GM19043 (cell line): ENCODE measurements around the gene CP.
"Not testable (repeated sequence)": the region's sequence is repeated elsewhere in the genome, so short reads cannot be mapped to it uniquely, and the experiment has no call there.

Source experiments
- ATAC-seq: cut with Tn5 transposase; IDR thresholded peaks from one replicate; pipeline ENCODE4 v1.9.1; 2021; ENCODE audit warnings: low read depth; ENCODE audit not compliant: unreplicated experiment

The CP gene

DNA sequence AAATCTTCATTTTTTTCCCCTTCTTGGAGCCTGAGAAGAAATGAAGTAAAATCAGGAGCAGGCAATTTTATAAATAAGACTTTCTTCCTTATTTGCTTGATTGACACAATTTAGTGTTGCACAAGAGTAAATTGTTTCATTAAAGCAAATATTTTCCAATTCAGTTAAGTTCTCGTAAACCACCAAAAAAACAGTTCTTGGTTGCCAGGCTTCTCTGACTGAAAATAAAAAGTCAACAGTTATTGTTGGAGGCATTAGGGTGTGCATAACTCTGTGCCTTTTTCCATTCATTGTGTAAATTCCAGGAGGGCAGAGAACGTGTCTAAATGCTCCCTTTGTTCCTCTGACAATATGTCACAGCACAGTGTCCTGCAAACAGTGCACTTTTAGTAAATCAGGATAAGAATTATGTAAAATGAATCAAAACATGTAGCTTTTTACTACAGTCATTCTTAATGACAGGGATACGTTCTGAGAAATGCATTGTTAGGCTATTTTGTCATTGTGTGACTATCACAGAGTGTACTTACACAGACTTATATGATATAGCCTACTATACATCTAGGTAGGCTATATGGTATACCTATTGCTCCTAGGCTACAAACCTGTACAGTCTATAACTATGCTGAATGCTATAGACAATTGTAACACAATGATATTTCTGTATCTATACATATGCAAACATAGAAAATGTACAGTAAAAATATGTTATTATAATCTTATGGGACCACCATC, at the start of gene CP:
CP (minus strand) TSS at position 47 of the 735 bp plus-strand sequence; CDS start at position 10, 37 bp downstream.
- no peak for ATAC-seq

DNA sequence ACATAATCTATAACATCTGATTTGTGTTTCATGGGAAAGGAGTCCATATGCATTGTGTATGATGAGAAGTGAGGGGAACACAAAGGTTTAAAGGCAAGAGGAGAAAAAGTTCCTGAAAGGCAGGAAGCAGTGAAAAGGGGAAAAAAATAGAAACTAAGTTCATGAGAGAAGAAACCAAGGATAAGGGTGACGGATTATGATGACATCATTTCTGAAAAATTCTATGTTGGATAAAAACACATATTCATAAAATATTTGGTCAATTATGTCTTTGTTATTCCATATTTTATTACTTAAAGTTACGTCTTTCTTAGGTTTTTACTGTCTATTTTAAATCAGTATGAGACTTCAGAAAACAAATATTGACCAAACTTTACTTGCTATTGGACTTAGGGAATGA, 48.6 kb upstream of the CP start:
- ATAC-seq: no peak

DNA sequence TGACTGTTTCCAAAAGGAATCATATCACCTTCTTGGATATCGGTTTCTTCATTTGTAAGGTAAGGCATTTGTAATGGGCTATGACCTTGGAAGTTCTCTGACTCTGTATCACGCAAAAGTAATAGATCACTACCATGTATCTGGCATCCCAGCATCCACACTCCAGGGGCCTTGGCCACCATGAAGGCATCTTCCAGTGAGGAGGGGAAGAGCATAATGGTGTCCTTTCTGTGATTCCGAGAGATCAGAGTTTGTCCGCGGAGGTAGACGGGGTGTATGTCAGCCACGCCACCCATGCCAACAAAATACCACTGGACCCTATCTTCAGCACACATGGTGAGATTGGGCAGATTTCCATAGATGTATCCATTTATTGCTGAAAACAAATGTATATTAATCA, 48.1 kb upstream of the CP start:
- no peak for ATAC-seq

DNA sequence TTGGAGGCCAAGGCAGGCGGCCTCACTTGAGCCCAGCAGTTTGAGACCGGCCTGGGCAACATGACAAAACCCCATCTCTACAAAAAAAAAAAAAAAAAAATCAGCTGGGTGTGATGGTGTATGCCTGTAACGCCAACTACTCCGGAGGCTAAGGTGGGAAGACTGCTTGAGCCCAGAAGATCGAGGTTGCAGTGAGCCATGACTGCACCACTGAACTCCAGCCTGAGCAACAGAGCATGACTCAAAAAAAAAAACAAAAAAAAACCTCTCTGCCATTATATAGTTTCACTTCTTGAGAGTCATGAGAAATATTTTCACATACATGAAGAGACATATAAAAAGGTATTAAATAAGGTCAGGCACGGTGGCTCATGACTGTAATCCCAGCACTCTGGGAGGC, 45.9 kb upstream of the CP start:
- ATAC-seq: no peak

DNA sequence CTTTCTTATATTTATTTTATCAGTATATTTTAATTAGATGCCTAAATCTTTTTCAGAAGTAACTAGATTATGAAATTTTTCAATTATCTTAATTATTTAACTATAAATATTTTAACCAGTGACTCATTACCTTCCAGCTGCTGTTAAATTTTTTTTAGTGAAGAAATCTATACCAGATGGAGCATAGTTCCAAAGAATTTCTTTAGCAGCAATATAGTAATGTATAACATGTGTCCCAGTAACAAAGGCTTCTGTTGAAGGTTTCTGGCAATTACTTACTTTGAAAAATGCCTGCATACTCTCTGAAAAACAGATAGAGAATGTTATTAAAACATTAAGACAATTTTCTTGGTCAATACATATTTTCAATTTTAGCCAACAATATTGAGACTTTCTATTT, 45.1 kb upstream of the CP start:
- no peak for ATAC-seq

DNA sequence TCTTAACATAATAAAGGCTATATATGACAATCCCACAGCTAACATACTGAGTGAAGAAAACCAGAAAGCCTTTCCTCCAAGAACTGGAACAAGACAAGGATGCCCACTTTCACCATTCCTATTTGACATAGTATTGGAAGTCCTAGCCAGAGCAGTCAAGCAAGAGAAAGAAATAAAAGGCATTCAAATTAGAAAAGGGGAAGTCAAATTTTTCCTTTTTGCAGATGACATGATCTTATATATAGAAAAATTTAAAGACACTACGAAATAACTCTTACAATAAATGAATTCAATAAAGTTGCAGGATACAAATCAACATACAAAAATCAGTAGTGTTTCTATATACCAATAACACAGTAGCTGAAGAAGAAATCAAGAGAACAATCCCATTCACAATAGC, 42.2 kb upstream of the CP start:
- ATAC-seq: no peak

DNA sequence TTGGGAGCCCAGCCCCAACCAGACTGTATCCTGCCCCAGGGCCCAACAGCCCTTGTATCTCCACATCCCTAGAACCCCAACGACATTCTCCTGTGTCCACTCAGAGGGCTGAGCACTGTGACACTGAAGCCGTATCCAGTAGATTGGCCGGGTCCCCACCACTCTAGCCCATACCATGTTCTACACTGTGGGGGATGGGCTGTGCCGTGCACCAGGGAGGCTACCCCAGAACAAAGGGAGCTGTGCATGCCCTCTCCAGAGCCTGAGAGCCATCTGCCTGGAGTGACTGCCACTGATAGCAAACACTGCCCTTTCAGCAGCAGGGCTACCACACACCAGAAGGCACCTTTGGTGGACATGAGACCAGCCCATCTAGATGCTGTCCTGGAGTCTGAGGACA, 37.1 kb upstream of the CP start:
- ATAC-seq: no peak

DNA sequence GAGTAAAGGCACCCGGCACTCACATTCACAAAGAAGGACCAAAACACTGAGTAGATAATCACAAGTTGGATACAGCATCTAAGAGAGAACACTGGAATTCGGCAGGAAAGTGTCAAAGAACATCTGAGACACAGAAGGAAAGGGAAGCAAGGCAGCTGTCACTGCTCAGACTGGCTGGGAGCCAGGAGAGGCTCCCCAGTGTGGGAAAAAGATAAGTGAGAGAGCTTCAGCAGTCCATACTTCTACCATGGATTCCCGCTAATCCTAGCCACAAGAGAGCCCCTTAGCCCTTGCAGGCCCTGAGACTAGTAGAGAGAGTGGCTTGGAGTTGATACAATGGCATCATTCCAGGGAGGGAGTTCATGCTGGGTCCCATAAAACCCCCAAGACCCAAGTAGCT, 36.7 kb upstream of the CP start:
- no peak for ATAC-seq

DNA sequence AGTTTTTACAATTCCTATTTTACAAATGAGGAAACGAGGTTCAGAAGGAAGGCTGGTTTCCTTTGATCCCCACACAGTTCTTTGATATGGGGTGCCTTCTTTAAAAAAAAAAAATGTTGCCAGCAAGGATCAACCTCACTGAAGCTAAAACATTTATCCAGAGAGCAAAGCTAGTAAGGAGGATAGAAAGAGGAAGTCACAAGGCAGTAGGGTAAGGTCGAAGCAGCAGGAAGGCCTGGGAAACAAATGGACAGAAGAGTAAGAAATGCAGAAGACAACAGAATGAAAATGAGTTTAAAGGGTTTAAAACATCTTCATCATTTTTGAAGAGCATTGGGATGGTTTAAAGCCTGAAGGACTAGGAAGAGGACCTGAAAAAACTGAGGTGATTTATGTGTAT, 30.6 kb upstream of the CP start:
- no peak for ATAC-seq

DNA sequence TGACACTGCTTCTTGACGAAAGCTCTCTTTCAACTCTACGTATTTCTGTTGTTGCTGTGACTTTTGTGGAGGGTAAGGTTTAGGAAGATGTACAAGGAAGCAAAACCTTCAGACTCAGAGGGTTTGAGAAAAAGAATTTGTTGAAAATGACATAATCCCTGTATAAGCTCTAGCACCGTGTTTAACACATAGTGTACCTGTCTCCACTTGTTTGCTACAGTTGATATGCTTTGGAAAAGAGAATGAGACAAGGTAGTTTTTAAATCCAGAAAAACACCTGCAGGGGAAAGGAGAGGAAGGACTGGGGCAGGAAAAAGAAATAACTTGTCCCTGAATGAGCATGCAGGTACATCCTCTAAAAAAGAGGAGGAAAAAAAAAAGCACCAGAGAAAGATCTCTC, 29.6 kb upstream of the CP start:
- ATAC-seq: no peak

DNA sequence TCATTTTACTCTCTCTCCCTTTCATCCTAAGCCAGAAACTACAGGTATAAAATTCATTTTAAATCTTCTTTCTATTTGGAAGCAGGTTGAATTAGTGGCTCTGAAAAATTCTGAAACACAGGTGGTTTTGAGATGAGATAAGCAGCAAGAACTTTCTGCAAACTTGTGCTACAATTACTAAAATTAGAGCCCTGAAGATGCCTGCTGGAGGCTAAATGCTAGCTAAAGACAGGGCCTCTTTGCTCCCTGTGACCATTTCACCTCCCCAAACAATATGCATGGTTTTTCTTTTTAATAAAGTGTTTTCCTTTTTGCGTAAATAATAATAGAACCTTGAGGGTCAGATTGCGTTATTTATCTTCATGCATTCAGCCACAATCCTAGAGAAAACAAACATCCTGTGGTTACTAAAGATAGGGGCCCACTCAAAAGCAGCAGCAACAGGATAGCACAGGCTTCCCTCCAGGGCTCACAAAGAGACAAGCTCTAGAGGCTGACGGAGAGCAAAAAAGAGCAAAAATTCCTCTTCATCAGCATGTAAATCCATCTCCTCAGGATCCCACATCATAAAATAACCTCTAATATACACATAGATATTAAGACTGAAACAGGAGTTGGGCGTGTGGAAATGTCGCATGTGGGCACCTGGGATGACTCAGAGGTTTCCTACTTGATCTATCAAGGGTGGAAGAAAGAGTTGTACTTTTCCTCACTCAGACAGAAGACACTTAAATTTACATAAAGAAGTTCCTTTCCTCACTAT, 26.5 kb upstream of the CP start:
- peak; percentile 39 for ATAC-seq

DNA sequence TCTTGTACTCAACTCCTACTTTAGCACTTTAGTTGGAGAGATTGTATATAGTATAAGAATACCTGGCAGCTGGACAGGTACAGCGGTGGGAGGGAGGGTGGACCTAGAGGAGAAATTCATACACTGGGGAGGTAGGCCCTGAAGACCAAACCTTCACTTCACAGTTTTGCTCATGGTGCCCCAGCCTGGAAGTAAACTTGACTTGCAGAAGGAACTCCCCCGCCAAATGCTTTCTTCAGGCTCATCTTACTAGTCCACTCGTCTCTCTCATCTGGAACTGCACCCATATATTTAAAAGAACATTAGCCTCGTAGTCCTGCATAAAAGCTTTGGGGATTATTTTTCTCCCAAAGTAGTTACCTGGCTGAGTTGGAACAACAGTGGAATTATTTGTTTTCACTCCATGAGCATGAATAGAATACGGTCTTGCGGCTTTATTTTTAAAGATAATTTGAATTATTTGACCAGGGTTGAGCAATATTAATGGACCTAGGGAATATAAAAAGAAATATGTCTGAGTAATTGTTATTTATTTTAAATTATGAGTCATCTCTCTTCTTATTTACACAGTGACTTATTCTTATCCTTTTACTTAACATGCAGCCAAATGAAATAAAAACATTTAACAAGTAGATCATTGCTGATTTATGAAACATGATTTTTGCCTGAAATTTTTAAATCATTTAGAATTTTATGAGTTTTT, 25.5 kb upstream of the CP start:
- no peak for ATAC-seq

DNA sequence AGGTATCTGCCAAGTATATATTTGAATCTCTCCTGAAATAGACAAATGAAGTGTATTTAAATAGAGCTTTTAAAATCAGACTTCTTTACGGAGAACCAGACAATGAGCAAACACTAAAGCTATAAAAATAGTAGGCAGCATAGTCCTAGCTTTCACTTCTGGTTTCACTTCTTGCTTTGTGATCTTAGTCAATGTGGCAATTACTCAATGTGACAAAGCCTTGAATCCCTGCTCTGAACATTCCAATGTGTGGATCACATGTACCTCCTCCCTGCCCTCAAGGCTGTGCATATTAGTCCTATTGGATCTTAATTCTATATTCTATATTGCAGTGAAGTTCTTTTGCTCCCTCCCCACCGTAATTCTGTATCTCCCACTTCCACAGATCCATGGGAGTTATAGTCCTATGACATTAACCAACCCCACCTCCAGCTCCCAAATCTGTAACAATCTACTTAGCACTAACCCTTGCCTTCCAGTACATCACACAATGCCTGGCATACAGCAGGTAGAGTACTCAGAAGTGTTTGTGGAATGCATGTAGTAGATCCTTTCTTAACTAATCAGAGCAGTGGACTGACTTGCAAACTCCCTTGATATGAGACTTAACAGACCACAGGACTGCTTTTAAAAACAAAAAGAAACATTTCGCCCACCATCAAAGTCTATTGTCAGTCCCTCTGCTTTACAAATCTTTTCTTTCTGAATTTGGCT, 24.3 kb upstream of the CP start:
- peak; percentile 54 for ATAC-seq

DNA sequence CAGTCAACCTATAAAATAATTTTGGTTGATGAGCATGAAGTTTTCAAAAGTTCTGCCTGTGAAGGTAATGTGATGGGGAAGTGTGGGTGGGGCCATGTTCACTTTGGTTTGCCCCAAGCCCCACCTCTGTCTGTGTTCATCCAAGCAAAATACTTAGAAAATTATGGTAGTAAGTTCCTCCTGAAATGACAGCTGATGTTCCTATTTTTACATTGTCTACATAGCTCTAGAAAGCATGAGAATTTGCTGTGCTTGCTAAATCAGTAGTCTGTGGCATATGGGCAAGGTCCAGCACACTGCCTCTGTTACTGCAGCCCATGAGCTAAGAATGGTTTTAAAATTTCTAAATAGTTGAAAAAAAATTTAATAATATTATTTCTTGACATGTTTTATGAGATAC, 21.9 kb upstream of the CP start:
- peak; percentile 37 for ATAC-seq

DNA sequence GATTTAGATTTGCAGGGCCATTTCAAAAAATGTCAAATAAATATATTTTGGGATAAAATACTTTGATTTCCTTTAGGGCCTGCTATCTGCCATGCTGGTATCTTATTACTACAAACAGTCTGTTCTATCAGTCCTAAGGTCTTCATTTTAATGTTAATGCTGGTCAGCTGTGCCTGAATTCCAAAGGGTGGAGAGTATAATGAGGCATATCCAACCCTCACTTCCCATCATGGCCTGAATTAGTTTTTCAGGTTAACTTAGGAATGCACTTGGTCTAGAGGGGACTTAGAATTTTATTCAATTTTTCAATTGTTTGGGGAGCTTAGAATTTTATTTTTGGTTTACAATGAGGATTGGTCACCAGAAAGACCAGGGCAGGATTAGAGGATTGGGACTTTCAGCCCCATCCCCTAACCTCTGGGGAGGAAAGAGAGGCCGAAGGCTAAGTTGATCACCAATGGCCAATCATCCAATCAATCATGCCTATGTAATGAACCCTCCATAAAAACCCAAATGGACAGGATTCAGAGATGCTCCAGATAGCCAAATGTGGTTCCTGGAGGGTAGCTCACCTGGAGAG, 17.8 kb upstream of the CP start:
- no peak for ATAC-seq

DNA sequence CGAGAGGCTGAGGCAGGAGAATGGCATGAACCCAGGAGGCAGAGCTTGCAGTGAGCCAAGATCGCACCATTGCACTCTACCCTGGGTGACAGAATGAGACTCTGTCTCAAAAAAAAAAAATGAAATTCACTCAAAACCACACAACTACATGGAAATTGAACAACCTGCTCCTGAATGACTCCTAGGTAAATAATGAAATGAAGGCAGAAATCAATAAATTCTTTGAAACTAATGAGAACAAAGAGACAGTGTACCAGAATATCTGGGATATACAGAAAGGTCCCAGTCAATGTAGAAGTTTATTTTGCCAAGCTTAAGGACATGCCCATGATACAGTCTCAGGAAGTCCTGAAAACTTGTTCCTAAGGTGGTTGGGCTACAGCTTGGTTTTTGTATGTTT, 16.6 kb upstream of the CP start:
- ATAC-seq: not testable (repeated sequence)

DNA sequence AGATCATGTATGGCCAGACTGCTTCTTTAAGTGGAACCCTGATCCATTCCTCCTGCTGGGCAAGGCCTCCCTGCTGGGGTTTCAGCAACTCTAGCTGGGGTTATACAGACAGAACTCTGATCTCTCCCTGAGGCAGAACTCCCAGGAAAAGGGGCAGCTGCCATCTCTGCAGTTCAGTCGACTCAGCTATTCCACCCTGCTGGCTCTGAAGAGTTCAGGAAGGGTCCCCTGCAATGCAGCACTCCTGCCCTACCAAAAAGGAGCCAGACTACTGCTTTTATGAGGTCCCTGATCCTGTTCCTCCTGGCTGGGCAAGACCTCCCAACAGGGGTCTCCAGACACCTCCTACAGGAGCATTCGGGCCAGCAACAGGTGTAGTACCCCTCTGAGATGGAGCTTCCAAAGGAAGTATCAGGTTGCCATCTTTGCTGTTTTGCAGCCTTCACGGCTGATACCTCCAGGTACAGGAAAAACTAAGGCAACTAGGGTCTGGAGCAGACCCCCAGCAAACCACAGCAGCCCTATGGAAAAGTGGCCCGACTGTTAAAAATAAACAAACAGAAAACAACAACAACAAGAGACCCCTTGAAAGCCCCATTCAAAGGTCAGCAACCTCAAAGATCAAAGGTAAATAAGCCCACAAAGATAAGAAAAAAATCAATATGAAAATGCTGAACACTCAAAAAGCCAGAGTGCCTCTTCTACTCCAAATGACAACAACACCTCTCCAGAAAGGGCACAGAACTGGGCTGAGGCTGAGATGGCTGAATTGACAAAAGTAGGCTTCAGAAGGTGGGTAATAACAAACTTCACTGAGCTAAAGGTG, 14.2 kb upstream of the CP start:
- no peak for ATAC-seq

DNA sequence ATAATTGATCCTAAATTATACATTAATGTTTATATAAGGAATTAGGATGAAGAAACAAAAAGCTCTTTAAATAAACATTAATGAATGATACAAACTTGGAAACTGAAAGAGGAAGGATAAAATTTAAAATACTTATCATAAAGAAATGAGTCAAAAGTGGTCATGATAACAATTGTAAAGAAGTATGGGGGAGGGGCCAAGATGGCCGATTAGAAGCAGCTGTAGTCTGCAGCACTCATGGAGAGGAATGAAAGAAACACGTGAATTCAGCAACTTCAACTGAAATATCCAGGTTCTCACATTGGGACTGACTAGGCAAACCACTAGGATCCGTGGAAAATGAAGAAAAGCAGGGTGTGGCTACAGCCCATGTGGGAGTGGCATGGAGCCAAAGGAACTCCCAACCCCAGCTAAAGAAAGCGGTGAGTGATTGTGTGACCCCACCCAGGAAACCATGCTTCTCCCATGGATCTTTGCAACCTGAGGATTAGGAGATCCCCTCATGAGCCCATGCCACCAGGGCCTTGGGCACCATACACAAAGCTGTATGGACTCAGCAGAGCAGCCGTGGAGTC, 13.1 kb upstream of the CP start:
- no peak for ATAC-seq

DNA sequence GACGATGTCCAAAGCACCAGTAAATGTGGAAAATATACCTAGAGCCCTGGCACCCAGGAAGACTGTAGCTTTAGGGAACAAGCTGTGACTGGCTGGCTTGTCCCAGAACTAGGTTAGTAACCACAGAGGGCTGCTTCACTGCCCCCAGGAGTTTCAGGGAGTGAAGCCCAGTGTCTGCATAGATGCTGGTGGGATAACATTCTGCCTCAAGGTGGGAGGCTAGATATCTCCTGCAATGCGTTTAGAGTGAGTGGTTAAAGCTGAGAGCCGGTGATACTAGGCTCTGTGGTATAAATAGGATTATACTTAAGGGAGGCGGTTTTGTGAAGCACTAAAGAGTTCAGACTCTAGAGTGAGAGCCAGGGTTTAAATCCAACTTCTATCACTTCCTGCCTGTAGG, 11.7 kb upstream of the CP start:
- ATAC-seq: no peak
